ENCODE data around the gene FRAS1. TPM values are rescaled to one million over a fixed set of nuclear protein-coding genes. Genes with fewer than 3 reads are reported as not detected.
A peak's percentile ranks its signal among the peaks of the same experiment; 100 is the strongest.
"Not testable (repeated sequence)": the region's sequence is repeated elsewhere in the genome, so short reads cannot be mapped to it uniquely, and the experiment has no call there.

FRAS1 gene
- total RNA-seq, 1 donor from 2014 or later = 6.8 TPM

DNA sequence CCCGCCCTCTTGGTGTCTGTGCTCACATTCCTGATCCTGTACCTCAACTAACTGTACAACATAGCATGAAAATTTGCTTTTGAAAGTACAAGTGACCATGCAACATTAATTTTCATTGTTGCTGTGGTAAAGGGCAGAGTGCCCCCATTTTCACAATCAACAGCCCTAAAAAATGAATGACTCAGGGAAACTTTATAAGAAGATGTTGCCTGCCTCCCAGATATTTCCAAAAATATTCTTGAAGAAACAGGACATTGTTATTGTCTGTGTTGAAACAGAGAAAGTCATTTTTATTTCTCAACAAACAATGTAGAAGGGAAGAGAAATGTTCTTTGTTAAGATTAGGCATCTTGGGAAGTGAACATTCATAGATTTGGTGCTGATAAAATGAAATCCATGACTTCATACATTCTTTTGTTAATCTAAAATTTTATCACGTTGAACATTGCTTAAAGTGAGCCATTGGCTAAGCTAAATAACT, 380.5 kb downstream of the FRAS1 start:
- no peak for DNase-seq (ENCODE audit: low spot score)

DNA sequence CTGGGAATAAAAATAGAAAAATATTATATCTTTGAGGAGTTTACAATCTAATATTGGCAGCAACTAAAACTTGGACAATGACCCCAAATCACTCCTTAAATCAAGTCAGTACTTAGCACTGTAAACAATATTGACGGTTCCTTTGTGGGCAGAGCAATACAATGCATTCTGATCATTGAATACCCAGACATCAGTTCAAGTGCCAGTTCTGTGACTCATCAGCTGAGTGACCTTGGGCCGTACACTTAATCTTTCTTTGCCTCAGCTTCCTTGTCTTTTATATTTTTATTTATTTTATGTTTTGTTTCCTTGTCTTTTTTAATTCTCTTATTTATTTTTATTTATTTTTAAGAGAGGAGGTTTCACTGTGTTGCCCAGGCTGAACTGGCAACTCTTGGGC, 382.2 kb downstream of the FRAS1 start:
- peak; percentile 60 for DNase-seq (ENCODE audit: low spot score)

DNA sequence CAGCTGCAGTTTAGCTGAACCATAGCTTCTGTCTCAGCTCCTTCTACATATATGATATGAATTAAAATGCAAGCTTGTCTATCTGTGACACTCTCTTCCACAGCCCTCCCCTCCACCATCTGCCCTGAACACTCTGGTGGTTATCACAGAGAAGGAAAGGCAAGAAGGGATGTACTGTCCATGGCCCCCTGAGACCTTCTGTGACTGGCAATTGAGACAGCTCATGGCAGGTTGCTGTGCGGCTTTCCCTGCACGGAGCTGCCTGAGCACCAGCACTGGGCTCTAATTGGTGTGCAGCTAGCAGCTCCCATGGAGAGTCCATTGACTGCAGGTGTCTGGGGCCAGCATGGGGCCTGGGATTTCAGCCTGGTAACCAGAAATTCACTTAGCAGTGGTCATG, 384.6 kb downstream of the FRAS1 start:
- DNase-seq (ENCODE audit: low spot score) = no peak

DNA sequence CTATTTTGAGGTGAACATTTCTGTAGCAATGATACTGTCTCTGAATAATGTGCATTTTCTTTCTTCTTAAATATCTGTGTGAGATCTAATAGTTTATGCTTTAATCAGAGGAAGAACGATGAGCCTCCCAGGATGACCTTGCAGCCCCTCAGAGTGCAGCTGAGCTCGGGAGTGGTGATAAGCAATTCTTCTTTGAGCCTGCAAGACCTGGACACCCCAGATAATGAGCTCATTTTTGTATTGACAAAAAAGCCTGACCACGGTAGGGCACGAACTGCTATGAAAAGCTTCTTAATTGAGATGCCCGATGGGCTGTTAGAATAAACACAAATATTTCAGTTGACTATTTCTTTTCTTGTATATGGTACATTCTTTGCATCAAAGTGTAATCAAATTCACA, 389.5 kb downstream of the FRAS1 start:
- no peak for DNase-seq (ENCODE audit: low spot score)

DNA sequence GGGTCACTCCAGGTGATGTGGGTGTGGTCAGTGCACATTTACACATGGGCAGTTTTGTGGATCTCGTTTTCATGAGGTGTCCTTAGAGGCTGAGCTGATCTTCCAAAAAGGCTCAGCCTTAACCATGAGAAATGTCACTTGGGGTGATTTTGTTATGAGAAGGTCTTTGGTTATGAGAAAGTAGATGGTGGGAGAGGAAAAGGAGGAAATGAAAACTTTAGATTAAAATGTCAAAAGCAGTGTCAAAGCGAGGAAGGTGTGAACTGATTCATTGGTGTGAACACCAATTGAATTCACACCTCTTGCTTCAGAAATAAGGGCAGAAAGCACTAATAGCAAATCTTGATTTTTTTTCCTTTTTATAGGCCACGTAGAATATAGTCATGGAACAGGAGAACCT, 394.3 kb downstream of the FRAS1 start:
- no peak for DNase-seq (ENCODE audit: low spot score)

DNA sequence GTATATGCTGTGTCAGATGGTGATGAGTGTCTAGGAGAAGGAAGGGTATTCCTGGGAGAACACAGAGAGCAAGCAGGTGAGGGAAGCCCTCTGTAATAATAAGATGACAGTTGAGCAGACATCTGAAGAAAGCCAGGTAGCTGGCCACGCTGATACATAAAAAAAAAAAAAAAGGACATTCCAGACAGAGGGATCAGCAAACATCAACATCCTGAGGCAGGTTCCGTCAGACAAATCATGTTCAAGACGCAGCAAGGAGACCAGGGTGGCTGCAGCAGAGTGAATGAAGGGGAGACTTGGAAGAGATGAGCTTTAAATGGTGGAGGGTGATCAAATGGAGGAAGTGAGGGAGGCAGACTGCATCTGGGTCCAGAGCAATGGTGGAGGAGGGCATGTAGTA, 396.9 kb downstream of the FRAS1 start:
- DNase-seq (ENCODE audit: low spot score) = no peak

DNA sequence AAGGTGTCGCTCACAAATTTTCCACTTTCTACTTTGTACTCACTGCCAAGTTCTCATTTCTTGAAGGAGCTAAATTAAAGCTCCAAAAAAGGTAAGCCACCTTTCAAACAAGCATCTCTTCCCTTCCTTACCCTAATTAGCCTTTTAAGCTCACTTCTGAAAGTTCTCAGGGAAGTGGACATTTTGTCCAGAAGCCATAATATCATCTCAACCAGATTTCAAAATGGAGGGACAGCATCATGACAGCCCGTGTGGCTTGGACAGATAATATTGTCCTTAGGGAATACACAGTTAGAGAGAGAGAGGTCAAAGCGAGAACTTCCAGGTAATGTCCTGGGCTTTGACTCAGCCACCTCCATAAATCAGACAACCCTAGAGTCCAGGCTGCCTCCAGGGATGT, 400.6 kb downstream of the FRAS1 start:
- no peak for DNase-seq (ENCODE audit: low spot score)

DNA sequence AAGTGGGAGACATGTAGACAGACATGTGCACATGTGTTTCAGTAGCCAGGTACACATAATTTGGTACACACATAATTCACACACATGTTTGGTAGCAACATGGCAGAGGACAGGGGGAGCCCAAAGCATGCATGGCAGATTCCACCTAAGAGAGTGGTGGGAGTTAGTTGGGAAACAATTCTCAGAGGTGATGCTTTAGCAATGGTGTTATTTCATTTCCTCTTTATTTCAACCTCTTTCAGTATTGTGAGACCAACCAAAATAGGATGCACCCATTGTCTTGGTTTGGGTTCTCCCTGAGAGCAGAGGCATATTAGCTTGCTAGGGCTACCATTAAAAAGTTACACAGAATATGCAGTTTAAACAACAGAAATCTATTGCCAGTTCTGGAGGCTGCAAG, 402.2 kb downstream of the FRAS1 start:
- DNase-seq (ENCODE audit: low spot score) = no peak

DNA sequence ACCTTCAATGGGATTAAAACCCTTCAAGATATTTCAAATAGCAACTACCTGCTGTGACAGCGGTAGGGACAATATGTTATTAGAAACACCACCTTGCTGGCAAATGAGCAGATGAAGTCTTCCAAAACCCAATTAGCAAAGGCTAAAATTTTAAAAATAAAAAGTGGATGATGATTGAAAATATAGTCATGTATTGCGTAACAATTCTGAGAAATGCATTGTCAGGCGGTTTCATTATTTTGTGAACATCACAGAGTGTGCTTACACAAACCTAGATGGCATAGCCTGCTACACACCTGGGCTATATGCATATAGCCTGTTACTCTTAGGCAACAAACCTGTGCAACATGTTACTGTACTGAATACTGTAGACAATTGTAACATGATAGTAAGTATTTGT, 403.2 kb downstream of the FRAS1 start:
- DNase-seq (ENCODE audit: low spot score) = no peak

DNA sequence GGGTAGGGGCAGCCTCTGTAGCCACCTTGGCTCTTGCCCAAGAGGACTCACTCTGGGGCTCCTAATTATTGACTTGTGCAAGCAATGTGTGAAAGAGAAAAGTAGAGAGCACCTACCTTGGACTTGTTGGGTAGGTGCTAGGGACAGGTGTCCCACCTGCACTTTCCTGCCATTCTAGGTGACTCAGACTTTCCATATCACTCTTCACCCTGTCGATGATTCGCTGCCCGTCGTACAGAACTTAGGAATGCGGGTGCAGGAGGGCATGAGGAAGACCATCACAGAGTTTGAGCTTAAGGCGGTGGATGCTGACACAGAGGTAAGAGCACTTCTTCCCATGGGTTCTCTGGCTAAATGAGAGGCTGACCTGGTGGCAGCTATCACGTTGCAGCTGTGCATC, 407.1 kb downstream of the FRAS1 start:
- DNase-seq (ENCODE audit: low spot score) = no peak

DNA sequence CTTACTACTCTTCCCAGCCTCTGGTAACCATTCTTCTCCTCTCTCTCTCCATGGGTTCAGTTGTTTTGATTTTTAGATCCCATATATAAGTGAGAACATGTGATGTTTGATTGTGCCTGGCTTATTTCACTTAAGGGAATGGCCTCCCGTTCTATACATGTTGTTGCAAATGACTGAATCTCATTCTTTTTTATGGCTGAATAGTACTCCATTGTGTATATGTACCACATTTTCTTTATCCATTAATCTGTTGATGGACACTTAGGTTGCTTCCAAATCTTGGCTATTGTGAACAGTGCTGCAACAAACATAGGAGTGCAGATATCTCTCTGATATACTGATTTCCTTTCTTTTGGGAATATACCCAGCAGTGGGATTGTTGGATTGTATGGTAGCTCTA, 410.1 kb downstream of the FRAS1 start:
- not testable (repeated sequence) for DNase-seq (ENCODE audit: low spot score)

DNA sequence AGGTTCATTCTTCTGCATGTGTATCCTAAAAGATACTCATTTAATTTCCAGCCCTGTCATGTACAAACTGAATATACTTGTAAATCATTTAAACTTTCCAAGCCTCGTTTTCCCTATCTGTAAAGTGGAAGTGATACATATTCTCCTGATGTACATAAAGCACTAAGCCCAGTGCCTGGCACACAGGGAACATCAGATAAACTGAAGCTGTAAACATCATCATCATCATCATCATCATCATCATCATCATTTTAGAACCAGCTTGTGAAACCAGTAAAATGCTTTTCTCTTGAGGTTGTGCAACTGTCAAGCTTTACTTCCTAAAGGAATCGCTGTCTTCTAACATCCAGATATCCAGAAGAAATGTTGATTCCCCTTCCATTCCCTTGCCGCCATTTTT, 411.1 kb downstream of the FRAS1 start:
- DNase-seq (ENCODE audit: low spot score) = no peak

DNA sequence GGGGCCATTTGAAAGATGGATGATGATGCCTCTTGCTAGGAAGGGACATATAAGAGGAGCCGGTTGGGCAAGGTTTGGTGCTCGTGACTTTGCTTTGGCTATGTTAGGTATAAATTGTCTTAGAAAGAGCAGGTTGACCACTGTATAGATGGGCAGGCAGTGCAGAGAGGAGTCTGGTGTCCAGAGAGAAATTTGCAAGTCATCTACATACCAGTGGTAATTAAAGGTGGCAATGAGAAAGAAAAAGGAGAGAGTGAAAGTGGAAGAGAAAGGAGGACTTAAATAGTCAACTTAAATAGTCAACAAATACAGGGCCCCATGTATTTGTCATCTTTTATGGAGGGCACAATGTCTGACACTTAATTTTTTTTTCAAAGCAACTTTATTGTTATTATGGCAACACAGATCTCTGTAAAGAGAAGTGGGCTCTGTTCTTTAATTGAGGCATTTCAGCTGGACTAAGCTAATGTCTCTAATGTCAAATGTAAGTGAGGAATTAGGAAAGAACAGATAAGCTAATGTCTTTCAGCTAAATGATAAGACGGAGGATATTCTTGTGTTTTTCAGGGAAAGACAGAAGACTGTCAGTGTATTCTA, 419.1 kb downstream of the FRAS1 start:
- DNase-seq (ENCODE audit: low spot score) = no peak

DNA sequence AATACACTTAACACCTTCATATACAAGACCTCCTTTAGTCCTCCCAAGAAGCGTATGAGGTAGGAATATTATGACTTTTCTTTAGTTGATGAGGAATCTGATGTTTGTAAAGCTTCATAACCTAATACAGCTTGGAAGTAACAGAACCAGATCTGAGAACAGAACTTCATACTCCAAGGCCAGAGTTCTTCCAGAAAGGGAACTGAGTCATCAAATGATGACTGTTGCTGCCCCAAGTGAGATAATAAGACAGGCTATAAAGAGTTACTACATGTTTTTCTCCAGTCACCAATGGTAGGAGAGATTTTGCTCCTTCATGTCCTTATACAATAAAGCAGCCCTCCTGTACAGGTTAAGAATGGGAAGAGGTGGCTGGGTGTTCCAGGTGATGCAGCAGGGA, 420.2 kb downstream of the FRAS1 start:
- DNase-seq (ENCODE audit: low spot score) = no peak

DNA sequence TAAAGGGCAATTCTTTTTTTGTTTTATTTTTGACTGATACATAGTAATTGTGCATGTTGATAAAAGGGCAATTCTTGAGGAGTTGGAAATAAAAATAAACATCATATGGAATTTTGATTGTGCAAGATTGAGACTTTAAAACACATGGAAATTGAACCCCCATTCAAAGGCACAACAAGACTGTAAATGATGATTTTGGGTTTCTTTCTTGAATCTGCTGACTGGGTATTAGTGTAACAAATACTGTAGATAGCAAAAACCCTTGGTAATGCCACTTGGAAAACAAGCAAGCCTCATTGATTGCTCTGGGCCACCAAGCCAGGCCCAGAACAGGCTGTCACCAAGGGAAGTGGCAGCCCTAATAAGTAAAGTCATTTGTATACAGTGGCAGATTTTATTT, 421.4 kb downstream of the FRAS1 start:
- DNase-seq (ENCODE audit: low spot score) = no peak

DNA sequence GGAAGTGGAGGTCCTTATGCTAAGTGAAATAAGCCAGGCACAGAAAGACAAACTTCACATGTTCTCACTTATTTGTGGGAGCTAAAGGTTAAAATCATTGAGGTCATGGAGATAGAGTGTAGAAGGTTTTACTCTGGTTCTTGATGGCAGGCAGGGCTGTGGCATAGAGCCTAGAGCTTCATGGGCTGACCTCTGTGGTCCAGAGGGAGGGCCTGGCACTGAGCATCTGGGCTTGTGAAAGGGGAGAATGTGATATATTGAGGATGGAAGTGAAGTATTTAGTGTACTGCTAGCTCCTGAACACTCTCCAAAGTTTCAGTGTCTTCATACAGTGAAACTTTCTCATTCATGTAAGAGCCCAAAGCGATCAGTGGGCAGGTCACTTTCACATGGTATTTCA, 423.2 kb downstream of the FRAS1 start:
- no peak for DNase-seq (ENCODE audit: low spot score)

DNA sequence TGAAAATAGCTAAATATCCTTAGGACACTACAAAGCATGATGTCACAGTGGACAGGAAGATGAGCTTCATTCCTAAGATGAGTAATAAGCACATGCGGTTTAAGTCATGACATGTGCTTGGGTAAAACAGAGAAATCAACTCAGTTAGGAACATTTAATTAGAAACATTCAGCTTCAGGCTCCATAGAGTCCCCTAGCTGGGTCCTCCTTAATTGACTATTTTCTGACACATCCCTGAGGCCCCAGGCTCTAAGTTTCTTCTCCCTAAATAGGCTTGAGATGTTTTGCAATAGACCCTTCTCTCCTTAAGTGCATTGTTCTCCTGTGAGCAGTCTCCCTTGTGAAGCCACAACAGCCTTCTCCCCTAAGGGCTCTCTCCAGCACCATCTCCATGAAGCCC, 424.1 kb downstream of the FRAS1 start:
- no peak for DNase-seq (ENCODE audit: low spot score)

DNA sequence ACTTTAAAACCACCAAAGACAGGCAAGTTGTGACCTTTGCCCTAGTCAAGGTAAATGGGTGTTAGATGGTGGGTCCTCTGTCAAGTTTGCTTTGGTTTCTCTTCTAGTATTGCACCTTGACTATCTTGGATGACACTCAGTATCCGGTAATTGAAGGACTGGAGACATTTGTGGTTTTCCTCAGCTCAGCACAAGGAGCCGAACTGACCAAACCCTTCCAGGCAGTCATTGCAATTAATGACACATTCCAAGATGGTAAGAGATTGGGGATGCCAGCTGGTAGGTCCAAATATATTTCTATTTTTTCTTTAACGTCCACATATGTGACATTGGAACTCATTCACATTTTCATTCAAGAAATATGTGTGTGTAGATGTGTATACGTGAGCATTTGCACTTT, 425.2 kb downstream of the FRAS1 start:
- no peak for DNase-seq (ENCODE audit: low spot score)

DNA sequence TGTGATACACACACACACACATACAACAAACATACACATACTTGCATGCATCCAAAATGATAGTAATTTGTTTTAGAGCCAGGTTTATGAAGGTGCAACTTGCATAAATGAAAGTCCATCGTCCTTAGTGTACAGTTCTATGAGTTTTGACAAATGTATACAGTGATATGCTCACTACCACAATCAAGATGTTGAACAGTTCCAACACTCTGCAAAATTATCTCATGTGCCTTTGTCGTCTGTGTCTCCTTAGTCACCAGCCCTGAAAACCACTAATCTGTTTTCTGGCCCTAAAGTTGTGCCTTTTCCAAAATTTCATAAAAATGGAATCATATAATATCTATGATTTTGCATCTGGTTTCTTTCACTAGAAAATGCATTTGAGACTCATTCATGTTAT, 426.7 kb downstream of the FRAS1 start:
- DNase-seq (ENCODE audit: low spot score) = no peak

DNA sequence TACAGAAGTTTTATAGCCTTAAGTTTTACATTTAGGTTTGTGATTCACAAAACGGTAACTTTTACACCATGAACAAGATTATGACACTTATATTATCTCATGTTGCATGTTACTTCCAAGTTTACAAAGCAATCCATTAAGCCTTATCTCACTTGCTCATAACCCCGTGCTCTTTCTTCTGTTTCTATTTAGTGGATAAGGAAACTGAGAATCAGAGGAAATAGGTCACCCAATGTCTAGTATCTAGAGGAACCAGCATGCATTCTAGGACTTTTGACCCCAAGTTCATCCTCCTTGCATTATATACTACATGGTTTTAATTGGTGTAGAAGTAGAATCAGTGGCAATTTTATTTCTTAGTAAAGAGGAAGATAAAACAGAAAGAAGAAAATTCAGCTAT, 427.5 kb downstream of the FRAS1 start:
- no peak for DNase-seq (ENCODE audit: low spot score)

DNA sequence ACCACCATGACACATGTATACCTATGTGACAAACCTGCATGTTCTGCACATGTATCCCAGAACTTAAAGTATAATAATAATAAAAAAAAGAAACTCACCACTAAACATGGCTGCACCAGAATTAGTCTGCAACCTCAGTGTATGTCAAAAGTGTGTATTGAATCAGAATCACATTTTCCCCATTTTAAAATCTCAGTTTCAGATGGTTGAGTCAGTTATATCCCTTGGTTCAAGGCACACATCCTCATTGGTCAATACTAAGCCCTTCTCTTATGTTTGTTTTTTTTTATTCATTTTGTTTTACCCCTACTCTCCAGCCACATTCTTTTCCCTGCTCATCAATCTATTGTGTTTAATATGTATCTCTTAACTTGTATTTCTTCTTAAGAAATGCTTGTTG, 436.6 kb downstream of the FRAS1 start:
- no peak for DNase-seq (ENCODE audit: low spot score)

DNA sequence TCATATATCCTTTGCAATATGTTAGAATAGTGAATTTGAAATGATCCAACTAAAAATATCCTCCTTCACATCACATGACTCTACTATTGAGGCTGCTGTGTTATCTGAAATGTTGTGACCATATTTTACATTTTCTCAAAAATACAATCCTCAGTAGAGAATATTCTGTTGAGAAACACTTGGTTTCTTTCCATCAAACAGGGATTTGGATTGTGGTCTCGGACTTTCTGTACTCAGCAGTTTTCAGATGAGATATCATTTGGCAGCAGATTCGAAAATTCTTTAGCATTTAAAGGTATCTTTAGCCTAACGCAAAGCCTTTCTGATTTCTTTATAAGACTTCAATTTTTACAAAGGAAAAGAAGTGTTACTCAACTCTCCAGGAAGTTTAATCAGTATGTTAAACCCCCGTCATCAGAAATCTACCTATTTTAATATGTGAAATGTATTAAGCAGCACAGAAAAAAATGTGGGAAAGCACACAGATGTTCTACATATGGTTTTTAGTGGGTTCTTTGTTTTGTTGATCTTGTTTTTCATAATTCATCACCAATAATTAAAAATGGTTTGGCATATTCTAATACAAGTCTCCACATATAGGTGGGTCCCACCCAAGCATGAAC, 439.0 kb downstream of the FRAS1 start:
- DNase-seq (ENCODE audit: low spot score) = no peak

DNA sequence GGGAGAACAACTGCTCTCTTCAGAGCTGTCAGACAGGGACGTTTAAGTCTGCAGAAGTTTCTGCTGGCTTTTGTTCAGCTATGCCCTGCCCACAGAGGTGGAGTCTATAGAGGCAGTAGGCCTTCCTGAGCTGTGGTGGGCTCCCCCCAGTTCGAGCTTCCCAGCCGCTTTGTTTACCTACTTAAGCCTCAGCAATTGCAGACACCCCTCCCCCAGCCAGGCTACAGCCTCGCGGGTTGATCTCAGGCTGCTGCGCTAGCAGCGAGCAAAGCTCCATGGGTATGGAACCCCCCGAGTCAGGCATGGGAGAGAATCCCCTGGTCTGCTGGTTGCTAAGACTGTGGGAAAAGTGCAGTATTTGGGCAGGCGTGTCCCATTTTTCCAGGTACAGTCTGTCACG, 449.1 kb downstream of the FRAS1 start:
- DNase-seq (ENCODE audit: low spot score) = not testable (repeated sequence)

DNA sequence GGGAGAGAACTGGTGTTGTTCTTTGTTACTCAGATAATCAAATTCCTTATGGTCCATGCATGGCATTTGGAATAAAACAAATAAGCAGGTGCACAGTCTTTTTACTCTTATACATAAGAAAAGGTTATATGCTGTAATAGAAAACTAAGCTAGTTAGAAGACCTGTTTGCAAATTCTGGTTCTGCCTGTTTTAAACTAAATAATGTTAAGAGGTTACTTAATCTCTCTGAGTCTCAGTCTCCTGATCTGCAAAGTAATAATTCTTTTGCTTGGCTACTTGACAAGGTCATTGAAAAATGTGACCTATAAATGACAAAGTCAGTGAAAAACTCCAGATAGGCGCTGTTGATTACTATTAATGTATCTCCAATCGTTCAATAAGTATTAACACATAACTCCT, 451.9 kb downstream of the FRAS1 start:
- no peak for DNase-seq (ENCODE audit: low spot score)

All from mucosa of gallbladder (tissue), 1 donor.